ENCODE results near the gene DOCK6. TPM values are rescaled to one million over a fixed set of nuclear protein-coding genes. Genes with fewer than 3 reads are reported as not detected.

DOCK6 gene
- total and polyA plus RNA-seq, 2 of the 13 experiments (the other 11 are each of a cell fraction or from before 2014, with no cell fraction given) = 5.4 to 38.1 TPM

DNA sequence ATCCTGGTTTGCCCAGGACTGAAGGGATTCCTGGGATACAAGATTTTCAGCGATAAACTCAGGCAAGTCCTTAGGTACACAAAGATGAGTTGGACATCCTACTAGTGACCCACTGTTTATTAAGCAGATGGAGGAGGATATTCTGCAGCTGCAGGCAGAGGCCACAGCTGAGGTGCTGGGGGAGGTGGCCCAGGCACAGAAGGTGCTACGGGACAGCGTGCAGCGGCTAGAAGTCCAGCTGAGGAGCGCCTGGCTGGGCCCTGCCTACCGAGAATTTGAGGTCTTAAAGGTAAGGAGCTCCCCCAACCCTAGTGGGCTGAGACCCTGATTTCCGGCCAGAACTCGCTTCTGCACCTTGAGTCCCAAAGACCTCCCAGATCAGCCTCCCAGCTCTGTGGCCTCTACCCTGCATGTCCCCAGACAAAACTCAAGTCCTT is 22.3 kb downstream of the DOCK6 start (continued):
- TF ChIP-seq TEAD3 (CRISPR knock-in tag; optimal IDR thresholded peaks at IDR 0.05; ENCODE audit: borderline replicate concordance) = no peak
- no peak for TF ChIP-seq ZNF816 (CRISPR knock-in tag; IDR thresholded peaks at IDR 0.05; ENCODE audit: borderline replicate concordance)
- peak; percentile 1 for TF ChIP-seq ZEB1 (IDR thresholded peaks at IDR 0.05; ENCODE audit: insufficient replicate concordance, low read depth)
- no peak for TF ChIP-seq ZNF546 (CRISPR knock-in tag; conservative IDR thresholded peaks at IDR 0.05)
- no peak for TF ChIP-seq ZNF12 (CRISPR knock-in tag; IDR thresholded peaks at IDR 0.05)
- TF ChIP-seq, protein P1, sequence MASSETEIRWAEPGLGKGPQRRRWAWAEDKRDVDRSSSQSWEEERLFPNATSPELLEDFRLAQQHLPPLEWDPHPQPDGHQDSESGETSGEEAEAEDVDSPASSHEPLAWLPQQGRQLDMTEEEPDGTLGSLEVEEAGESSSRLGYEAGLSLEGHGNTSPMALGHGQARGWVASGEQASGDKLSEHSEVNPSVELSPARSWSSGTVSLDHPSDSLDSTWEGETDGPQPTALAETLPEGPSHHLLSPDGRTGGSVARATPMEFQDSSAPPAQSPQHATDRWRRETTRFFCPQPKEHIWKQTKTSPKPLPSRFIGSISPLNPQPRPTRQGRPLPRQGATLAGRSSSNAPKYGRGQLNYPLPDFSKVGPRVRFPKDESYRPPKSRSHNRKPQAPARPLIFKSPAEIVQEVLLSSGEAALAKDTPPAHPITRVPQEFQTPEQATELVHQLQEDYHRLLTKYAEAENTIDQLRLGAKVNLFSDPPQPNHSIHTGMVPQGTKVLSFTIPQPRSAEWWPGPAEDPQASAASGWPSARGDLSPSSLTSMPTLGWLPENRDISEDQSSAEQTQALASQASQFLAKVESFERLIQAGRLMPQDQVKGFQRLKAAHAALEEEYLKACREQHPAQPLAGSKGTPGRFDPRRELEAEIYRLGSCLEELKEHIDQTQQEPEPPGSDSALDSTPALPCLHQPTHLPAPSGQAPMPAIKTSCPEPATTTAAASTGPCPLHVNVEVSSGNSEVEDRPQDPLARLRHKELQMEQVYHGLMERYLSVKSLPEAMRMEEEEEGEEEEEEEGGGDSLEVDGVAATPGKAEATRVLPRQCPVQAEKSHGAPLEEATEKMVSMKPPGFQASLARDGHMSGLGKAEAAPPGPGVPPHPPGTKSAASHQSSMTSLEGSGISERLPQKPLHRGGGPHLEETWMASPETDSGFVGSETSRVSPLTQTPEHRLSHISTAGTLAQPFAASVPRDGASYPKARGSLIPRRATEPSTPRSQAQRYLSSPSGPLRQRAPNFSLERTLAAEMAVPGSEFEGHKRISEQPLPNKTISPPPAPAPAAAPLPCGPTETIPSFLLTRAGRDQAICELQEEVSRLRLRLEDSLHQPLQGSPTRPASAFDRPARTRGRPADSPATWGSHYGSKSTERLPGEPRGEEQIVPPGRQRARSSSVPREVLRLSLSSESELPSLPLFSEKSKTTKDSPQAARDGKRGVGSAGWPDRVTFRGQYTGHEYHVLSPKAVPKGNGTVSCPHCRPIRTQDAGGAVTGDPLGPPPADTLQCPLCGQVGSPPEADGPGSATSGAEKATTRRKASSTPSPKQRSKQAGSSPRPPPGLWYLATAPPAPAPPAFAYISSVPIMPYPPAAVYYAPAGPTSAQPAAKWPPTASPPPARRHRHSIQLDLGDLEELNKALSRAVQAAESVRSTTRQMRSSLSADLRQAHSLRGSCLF (CRISPR knock-in tag; IDR thresholded peaks at IDR 0.05; ENCODE audit: borderline replicate concordance) = no peak
- no peak for TF ChIP-seq BRD4 (CRISPR knock-in tag; IDR thresholded peaks at IDR 0.05)
- TF ChIP-seq ZNF20 (CRISPR knock-in tag; IDR thresholded peaks at IDR 0.05) = no peak
- no peak for TF ChIP-seq RBM22 (optimal IDR thresholded peaks at IDR 0.05; ENCODE audit: low read length)
- no peak for TF ChIP-seq ZFP82 (CRISPR knock-in tag; IDR thresholded peaks at IDR 0.05; ENCODE audit: borderline replicate concordance)
- TF ChIP-seq ZNF607 (CRISPR knock-in tag; IDR thresholded peaks at IDR 0.05; ENCODE audit: borderline replicate concordance) = no peak
- TF ChIP-seq ARID2 (CRISPR knock-in tag; IDR thresholded peaks at IDR 0.05; ENCODE audit: borderline replicate concordance) = peak; percentile 86
- TF ChIP-seq KDM5A (IDR thresholded peaks at IDR 0.05; ENCODE audit: borderline replicate concordance, low read length) = no peak
- no peak for TF ChIP-seq GTF3A (CRISPR knock-in tag; conservative IDR thresholded peaks at IDR 0.05)
- no peak for TF ChIP-seq MEIS2 (CRISPR knock-in tag; IDR thresholded peaks at IDR 0.05)
- TF ChIP-seq ZKSCAN1 (IDR thresholded peaks at IDR 0.05; ENCODE audit: low read length) = no peak
- no peak for TF ChIP-seq ZNF746 (CRISPR knock-in tag; IDR thresholded peaks at IDR 0.05)
- TF ChIP-seq, protein P2, sequence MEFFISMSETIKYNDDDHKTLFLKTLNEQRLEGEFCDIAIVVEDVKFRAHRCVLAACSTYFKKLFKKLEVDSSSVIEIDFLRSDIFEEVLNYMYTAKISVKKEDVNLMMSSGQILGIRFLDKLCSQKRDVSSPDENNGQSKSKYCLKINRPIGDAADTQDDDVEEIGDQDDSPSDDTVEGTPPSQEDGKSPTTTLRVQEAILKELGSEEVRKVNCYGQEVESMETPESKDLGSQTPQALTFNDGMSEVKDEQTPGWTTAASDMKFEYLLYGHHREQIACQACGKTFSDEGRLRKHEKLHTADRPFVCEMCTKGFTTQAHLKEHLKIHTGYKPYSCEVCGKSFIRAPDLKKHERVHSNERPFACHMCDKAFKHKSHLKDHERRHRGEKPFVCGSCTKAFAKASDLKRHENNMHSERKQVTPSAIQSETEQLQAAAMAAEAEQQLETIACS (CRISPR knock-in tag; IDR thresholded peaks at IDR 0.05) = no peak
- no peak for TF ChIP-seq FOXA1 (IDR thresholded peaks at IDR 0.05)
- peak; percentile 71 for TF ChIP-seq FOXA1 (CRISPR knock-in tag; IDR thresholded peaks at IDR 0.05)
- TF ChIP-seq ZNF34 (CRISPR knock-in tag; IDR thresholded peaks at IDR 0.05; ENCODE audit: borderline replicate concordance) = no peak
- no peak for TF ChIP-seq ZNF430 (CRISPR knock-in tag; IDR thresholded peaks at IDR 0.05)
- no peak for TF ChIP-seq JARID2 (CRISPR knock-in tag; IDR thresholded peaks at IDR 0.05; ENCODE audit: insufficient replicate concordance)
- TF ChIP-seq, protein P3, sequence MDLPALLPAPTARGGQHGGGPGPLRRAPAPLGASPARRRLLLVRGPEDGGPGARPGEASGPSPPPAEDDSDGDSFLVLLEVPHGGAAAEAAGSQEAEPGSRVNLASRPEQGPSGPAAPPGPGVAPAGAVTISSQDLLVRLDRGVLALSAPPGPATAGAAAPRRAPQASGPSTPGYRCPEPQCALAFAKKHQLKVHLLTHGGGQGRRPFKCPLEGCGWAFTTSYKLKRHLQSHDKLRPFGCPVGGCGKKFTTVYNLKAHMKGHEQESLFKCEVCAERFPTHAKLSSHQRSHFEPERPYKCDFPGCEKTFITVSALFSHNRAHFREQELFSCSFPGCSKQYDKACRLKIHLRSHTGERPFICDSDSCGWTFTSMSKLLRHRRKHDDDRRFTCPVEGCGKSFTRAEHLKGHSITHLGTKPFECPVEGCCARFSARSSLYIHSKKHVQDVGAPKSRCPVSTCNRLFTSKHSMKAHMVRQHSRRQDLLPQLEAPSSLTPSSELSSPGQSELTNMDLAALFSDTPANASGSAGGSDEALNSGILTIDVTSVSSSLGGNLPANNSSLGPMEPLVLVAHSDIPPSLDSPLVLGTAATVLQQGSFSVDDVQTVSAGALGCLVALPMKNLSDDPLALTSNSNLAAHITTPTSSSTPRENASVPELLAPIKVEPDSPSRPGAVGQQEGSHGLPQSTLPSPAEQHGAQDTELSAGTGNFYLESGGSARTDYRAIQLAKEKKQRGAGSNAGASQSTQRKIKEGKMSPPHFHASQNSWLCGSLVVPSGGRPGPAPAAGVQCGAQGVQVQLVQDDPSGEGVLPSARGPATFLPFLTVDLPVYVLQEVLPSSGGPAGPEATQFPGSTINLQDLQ (CRISPR knock-in tag; IDR thresholded peaks at IDR 0.05) = no peak

Measured in HepG2 (cell line).